GM12873 (cell line): ENCODE data around the gene SLC7A1.

ENCODE experiments used
- TF ChIP-seq, protein P1 (sequence below): IDR thresholded peaks from 2 replicates; pipeline ENCODE4 v1.5.1; 2012; ENCODE audit warnings: low read depth, mild to moderate bottlenecking, moderate library complexity, low read length, control low read depth; ENCODE audit not compliant: insufficient read depth; ENCODE audit errors: missing control alignments

SLC7A1 gene

GRCh38 chr13:29527916-29528315 is 67.6 kb downstream of the SLC7A1 start:
- TF ChIP-seq, protein P1, sequence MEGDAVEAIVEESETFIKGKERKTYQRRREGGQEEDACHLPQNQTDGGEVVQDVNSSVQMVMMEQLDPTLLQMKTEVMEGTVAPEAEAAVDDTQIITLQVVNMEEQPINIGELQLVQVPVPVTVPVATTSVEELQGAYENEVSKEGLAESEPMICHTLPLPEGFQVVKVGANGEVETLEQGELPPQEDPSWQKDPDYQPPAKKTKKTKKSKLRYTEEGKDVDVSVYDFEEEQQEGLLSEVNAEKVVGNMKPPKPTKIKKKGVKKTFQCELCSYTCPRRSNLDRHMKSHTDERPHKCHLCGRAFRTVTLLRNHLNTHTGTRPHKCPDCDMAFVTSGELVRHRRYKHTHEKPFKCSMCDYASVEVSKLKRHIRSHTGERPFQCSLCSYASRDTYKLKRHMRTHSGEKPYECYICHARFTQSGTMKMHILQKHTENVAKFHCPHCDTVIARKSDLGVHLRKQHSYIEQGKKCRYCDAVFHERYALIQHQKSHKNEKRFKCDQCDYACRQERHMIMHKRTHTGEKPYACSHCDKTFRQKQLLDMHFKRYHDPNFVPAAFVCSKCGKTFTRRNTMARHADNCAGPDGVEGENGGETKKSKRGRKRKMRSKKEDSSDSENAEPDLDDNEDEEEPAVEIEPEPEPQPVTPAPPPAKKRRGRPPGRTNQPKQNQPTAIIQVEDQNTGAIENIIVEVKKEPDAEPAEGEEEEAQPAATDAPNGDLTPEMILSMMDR = no peak

DNA sequence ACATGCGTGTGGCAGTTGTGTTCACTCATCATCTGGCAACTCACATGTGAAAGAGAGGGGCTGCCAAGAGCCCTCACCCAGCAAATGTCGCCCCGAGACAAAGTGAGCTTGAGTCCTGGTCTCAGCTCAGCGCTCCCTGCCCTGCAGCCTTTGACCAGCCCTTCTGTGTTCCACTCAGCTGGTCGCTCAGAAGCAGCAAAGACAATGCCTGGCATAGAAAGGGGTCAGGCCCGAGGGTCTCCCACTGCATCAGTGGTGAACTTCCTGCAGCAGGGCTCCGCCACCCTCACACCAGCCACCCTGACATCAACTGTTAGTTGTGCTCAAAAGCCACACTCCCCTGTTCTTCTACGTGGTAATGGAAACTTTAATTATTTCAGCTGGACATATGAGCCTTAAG is 68.0 kb downstream of the SLC7A1 start:
- TF ChIP-seq, protein P1 = no peak

GRCh38 chr13:29526741-29527140 is 68.7 kb downstream of the SLC7A1 start:
- TF ChIP-seq, protein P1 = no peak

GRCh38 chr13:29525757-29526156 is 69.7 kb downstream of the SLC7A1 start:
- TF ChIP-seq, protein P1 = no peak

- TF ChIP-seq, protein P1 = no peak
These were observed 70.8 kb downstream of the SLC7A1 start for GRCh38 chr13:29524641-29525040.

- TF ChIP-seq, protein P1 = no peak
These were observed 71.3 kb downstream of the SLC7A1 start for GRCh38 chr13:29524176-29524575.

DNA sequence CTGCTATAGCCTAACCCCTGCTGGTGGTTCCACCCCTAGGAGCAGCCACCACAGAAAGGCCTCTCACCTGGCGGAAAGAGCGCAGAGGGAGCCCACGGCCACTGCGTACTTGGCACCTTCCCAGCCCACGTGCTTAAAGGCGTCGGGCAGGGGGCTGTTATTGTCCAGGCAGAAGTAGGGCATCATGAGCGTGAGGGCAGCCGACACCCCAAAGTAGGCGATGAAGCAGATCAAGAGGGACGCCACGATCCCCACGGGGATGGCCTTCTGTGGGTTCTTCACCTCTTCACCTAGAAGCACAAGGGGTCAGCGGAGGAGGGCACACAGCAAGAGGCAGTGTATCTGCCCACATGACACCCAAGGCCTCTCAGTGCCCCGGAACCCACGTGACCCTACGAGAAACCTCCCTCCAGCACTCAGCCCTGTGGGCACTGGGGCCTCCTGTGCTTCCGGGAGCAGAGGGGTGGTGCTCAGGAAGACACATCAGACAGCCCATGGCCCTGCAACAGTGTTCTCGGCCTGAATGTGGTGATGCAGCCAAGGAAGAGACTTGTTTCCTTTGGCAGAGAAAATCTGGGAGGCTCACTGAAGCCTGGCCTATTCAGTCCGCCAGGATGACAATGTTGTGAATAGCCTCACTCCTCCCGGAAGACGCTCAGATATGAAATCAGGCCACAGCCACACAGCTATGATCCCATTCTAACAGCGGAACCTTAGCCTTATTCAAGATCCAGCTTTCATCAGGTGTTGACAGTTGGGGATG is 72.1 kb downstream of the SLC7A1 start:
- TF ChIP-seq, protein P1 = no peak
